CD14-positive monocyte (primary cell): Measurements from ENCODE around the gene MRPL36. TPM values are rescaled to one million over a fixed set of nuclear protein-coding genes. Genes with fewer than 3 reads are reported as not detected.
A peak's percentile ranks its signal among the peaks of the same experiment; 100 is the strongest.

Experiments
- DNase-seq, 3 donors: peaks; one replicate each; pipeline ENCODE4 v3.0.0-alpha.2; 2011 to 2022
- H2AFZ ChIP-seq: 2 replicates; pipeline ENCODE4 v1.6.0; 2012; ENCODE audit warnings: mild to moderate bottlenecking, low read depth, low read length, inconsistent platforms; ENCODE audit not compliant: insufficient read depth, poor library complexity, severe bottlenecking
- H3K27ac ChIP-seq, 2 donors: 1 replicate in 1 of 2; 2 replicates in 1 of 2; pipeline ENCODE4 v1.5.1; 2012 to 2013; ENCODE audit warnings: low read length in 2 of 2, control low read depth in 1 of 2, inconsistent platforms in 1 of 2, low read depth in 1 of 2, mild to moderate bottlenecking in 1 of 2
- H3K27me3 ChIP-seq, 2 donors: one replicate each; pipeline versions ENCODE4 v1.6.0 to v1.6.1; 2011 to 2013; ENCODE audit warnings: low read length in 2 of 2; ENCODE audit not compliant: control insufficient read depth in 2 of 2, insufficient read depth in 2 of 2
- H3K36me3 ChIP-seq, 2 donors: replicated peaks in 1 of 2; 1 replicate in 1 of 2; 2 replicates in 1 of 2; pipeline versions ENCODE4 v1.5.1 to v1.6.1; 2012 to 2013; ENCODE audit warnings: low read length in 2 of 2, control low read depth in 1 of 2, inconsistent platforms in 1 of 2, mild to moderate bottlenecking in 1 of 2; ENCODE audit not compliant: insufficient read depth in 2 of 2, control insufficient read depth in 1 of 2
- H3K4me1 ChIP-seq, 2 donors: 1 replicate in 1 of 2; 2 replicates in 1 of 2; pipeline versions ENCODE4 v1.5.1 to v1.6.1; 2012 to 2013; ENCODE audit warnings: low read length in 2 of 2, control low read depth in 1 of 2, inconsistent platforms in 1 of 2, mild to moderate bottlenecking in 1 of 2, moderate library complexity in 1 of 2; ENCODE audit not compliant: insufficient read depth in 2 of 2, control insufficient read depth in 1 of 2
- H3K4me2 ChIP-seq: replicated peaks from 2 replicates; pipeline ENCODE3; 2012; ENCODE audit warnings: low read length, moderate library complexity, mild to moderate bottlenecking; ENCODE audit not compliant: poor library complexity, severe bottlenecking; ENCODE audit errors: extremely low read depth
- H3K4me3 ChIP-seq, 3 experiments: fragments of 200-600 bp in 1 of 3; sonication (generic) in 1 of 3; replicated peaks in 1 of 3; 1 replicate in 2 of 3; 2 replicates in 1 of 3; pipeline ENCODE4 v1.5.1; 2011 to 2013; ENCODE audit warnings: low read length in 3 of 3, mild to moderate bottlenecking in 3 of 3, control low read depth in 2 of 3, low read depth in 2 of 3, inconsistent platforms in 1 of 3, moderate library complexity in 1 of 3
- H3K79me2 ChIP-seq: 2 replicates; pipeline ENCODE4 v1.6.0; 2012; ENCODE audit warnings: mild to moderate bottlenecking, control low read depth, inconsistent platforms, low read length, moderate library complexity; ENCODE audit not compliant: insufficient read depth
- H3K9ac ChIP-seq: 2 replicates; pipeline ENCODE4 v1.6.0; 2017; ENCODE audit warnings: low read length, mild to moderate bottlenecking; ENCODE audit not compliant: insufficient read depth, poor library complexity, severe bottlenecking
- H3K9me3 ChIP-seq, 2 donors: replicated peaks in 1 of 2; 1 replicate in 1 of 2; 2 replicates in 1 of 2; pipeline versions ENCODE4 v1.5.1 to v1.6.1; 2012 to 2013; ENCODE audit warnings: low read length in 2 of 2, control low read depth in 1 of 2; ENCODE audit not compliant: control insufficient read depth in 1 of 2, insufficient read depth in 1 of 2
- H4K20me1 ChIP-seq: 2 replicates; pipeline ENCODE4 v1.6.0; 2012; ENCODE audit warnings: mild to moderate bottlenecking, low read length, control low read depth, moderate library complexity; ENCODE audit not compliant: insufficient read depth
- H3K27ac Mint-ChIP-seq, 7 donors: one replicate each; pipeline ENCODE4 v1.8.0; 2020; ENCODE audit warnings: mild to moderate bottlenecking in 7 of 7, mixed read lengths in 7 of 7, moderate library complexity in 6 of 7, inconsistent platforms in 2 of 7
- H3K27me3 Mint-ChIP-seq, 3 donors: one replicate each; pipeline ENCODE4 v1.8.0; 2021 to 2022; ENCODE audit warnings: low read depth in 3 of 3, mild to moderate bottlenecking in 3 of 3, mixed read lengths in 3 of 3, moderate library complexity in 3 of 3, inconsistent platforms in 1 of 3
- H3K36me3 Mint-ChIP-seq, 2 donors: one replicate each; pipeline ENCODE4 v1.8.0; 2020; ENCODE audit warnings: mixed read lengths in 2 of 2, inconsistent platforms in 1 of 2, mild to moderate bottlenecking in 1 of 2
- H3K4me1 Mint-ChIP-seq: one replicate; pipeline ENCODE4 v1.8.0; 2020; ENCODE audit warnings: mild to moderate bottlenecking, mixed read lengths
- H3K4me3 Mint-ChIP-seq, 2 donors: one replicate each; pipeline ENCODE4 v1.8.0; 2020; ENCODE audit warnings: mild to moderate bottlenecking in 2 of 2, mixed read lengths in 2 of 2, moderate library complexity in 1 of 2
- H3K9me3 Mint-ChIP-seq, 7 donors: one replicate each; pipeline ENCODE4 v1.8.0; 2020 to 2022; ENCODE audit warnings: mixed read lengths in 7 of 7, mild to moderate bottlenecking in 6 of 7, moderate library complexity in 6 of 7, inconsistent platforms in 2 of 7
- CTCF ChIP-seq: fragments of 200-600 bp; IDR thresholded peaks from one replicate; pipeline ENCODE4 v1.8.0; 2022; ENCODE audit warnings: antibody characterized with exemption, mild to moderate bottlenecking
- WGBS: methylation state at CpG from one replicate; pipeline ENCODE4 v1.1.5; 2013; ENCODE audit warnings: missing lambda C conversion rate; ENCODE audit not compliant: insufficient coverage; 5-methylcytosine and 5-hydroxymethylcytosine counted together
- intact Hi-C, 2 donors: fragments of 100-400 bp; cut with micrococcal nuclease; formaldehyde crosslinking; loops; one replicate each; pipeline versions ENCODE4 v1.15.0 to v1.15.1; 2023
- polyA plus RNA-seq, 3 donors: library from polyadenylated mRNA; depleted of rRNA in 1 of 3; unstranded in 2 of 3; stranded (reverse) in 1 of 3; fragments of 300-500 nt in 2 of 3; fragments of >200 nt in 1 of 3; fragmentation: Illumina TruSeq in 2 of 3; gene quantifications; 1 replicate in 2 of 3; 2 replicates in 1 of 3; pipeline ENCODE4 v1.2.3, GENCODE V29; 2012 to 2021

Gene MRPL36
- polyA plus RNA-seq, 3 donors: 17.9 to 81.7 (median 65.9) TPM

DNA sequence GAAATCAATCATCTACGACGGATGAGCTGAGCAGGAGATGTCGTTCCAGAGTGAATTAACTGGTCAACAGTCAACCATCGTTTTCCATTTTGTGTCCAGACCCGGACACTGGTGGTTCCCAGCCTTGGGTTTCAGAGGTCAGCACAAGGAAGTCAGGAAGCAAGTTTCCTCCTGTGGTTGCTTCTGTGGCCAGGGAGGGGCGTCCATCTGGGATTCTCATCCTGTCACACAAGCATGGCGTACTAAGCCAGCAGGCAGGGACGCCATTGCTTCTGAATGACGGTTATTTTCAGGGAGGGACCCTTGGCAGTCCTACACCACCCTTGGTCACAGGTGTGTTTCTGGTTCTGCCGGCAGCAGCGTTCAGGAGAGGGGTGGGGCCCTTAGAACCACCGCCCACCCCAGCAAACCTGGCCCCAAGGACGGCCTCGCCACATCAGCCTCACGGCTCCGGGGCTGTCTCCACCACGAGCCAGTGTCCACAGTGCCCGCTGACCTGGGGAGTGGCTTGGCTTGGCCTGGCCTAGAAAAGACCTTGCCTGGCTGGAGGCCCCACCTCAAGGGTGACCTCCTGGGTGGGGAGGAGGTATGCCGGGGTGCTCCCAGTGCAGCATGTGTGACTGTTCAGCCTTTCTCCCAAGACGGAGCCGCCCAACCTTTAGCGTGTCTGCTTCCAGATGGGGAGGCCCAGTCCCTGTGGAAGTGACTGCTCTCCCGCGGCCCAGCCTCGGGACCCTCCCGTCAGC, 26.8 kb upstream of the MRPL36 start:
- no peak overlapping the region for H2AFZ ChIP-seq
- H3K27me3 ChIP-seq: no peaks in the 10 kb centered on the region
- H3K27me3 Mint-ChIP-seq: peaks cover 0 to 6% (median 4%) of the 10 kb centered on the region in 3 donors
- no peak overlapping the region for H3K4me2 ChIP-seq
- H3K9ac ChIP-seq: no peak overlapping the region
- H3K4me1 ChIP-seq: no peaks in the 10 kb centered on the region
- 87% methylated on average over 18 of the region's 26 CpGs for WGBS
- no peak for DNase-seq
- no peak overlapping the region for H3K27ac Mint-ChIP-seq
- peaks cover 0 to 2% (median 0%) of the 10 kb centered on the region in 7 donors for H3K9me3 Mint-ChIP-seq
- no peak overlapping the region for H3K4me3 ChIP-seq
- H3K4me1 Mint-ChIP-seq: no peaks in the 10 kb centered on the region
- no peaks in the 10 kb centered on the region for H4K20me1 ChIP-seq
- H3K4me3 Mint-ChIP-seq: no peak overlapping the region
- H3K9me3 ChIP-seq: no peaks in the 10 kb centered on the region
- intact Hi-C loops: no loop called here
- H3K27ac ChIP-seq: no peak overlapping the region
- TF ChIP-seq CTCF: no peak
- peaks cover 18 to 19% of the 10 kb centered on the region in 2 donors for H3K36me3 ChIP-seq
- H3K36me3 Mint-ChIP-seq: peaks cover 27 to 45% of the 10 kb centered on the region in 2 donors
- H3K79me2 ChIP-seq: no peaks in the 10 kb centered on the region

DNA sequence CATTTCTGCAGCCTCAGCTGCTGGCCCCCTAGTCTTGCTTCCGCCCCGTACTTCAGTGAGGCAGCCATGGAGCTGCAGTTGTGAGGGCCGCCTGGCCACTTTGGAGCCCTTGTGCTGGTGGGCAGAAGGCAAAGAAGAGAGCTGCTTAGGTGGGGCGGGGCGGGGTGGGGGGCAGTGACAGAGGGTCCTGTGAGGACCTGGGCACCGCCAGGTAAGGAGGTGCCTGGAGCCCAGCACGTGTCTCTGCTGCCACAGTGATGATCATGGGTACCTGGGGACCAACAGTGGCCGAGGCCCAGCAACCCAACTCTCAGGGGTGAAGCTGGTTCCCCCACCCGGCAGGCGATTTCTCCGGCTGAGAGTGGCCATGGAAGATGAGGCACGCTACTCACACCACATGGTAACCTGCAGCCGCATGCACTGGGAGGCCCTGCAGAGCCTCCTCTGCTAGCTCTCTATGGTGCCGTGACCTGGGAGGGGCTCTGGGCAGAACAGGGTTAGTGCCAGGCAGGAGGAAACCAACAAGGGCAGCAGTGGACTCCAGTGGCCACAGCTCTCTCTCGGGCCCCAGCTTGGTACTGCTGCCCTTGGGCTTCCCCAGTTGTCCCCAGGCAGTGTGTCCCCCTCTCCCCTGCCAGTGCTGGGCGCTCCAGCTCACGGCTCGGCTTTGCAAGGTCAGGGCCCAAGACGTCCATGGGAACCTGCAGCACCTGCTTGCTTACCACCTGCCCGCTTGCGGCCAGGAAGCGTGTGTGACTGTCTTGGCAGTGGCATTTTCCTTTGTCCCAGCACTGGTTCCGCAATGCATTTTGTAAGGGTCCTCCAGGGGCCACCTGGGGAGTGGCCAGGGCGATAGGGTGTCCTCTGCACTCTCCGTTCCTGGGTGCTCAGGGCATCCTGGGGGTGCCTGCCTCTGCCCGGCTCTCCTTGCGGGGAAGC, 25.5 kb upstream of the MRPL36 start:
- H3K4me1 Mint-ChIP-seq: no peaks in the 10 kb centered on the region
- H3K9me3 Mint-ChIP-seq: peaks cover 0 to 2% (median 0%) of the 10 kb centered on the region in 7 donors
- peaks cover 40 to 57% of the 10 kb centered on the region in 2 donors for H3K36me3 Mint-ChIP-seq
- no peak overlapping the region for H2AFZ ChIP-seq
- no peak for TF ChIP-seq CTCF
- no peak overlapping the region for H3K27ac ChIP-seq
- H3K4me1 ChIP-seq: no peaks in the 10 kb centered on the region
- H3K79me2 ChIP-seq: no peaks in the 10 kb centered on the region
- no peak overlapping the region for H3K9ac ChIP-seq
- DNase-seq: no peak
- no peak overlapping the region for H3K4me2 ChIP-seq
- H3K9me3 ChIP-seq: no peaks in the 10 kb centered on the region
- H3K27ac Mint-ChIP-seq: peak overlapping the region in 1 of 7 donors; percentile 79
- H3K27me3 Mint-ChIP-seq: peaks cover 0 to 5% (median 4%) of the 10 kb centered on the region in 3 donors
- 99% methylated on average over 24 of the region's 27 CpGs for WGBS
- peaks cover 31% of the 10 kb centered on the region in 2 donors for H3K36me3 ChIP-seq
- H3K4me3 Mint-ChIP-seq: no peak overlapping the region
- intact Hi-C loops: no loop called here
- no peak overlapping the region for H3K4me3 ChIP-seq
- no peaks in the 10 kb centered on the region for H3K27me3 ChIP-seq
- no peaks in the 10 kb centered on the region for H4K20me1 ChIP-seq
